ENCODE measurements around the gene ENTREP3. TPM values are rescaled to one million over a fixed set of nuclear protein-coding genes. Genes with fewer than 3 reads are reported as not detected.

ENTREP3 gene
- total RNA-seq, 1 experiment from 2014 or later: 11.4 TPM

- DNase-seq (ENCODE audit: low spot score): peak; percentile 42
Observed at GRCh38 chr1:155277902-155278688, 22.8 kb upstream of the ENTREP3 start.

GRCh38 chr1:155277070-155277901, 22.0 kb upstream of the ENTREP3 start, which contains the start of gene HCN3:
HCN3 (plus strand) TSS chr1:155277463; CDS start chr1:155277591, 128 bp downstream.
- peak; percentile 95 for DNase-seq (ENCODE audit: low spot score)

- peak; percentile 86 for DNase-seq (ENCODE audit: low spot score)
Observed at GRCh38 chr1:155273343-155274245, 18.3 kb upstream of the ENTREP3 start, which contains the start of gene CLK2. CLK2 (minus strand) TSS chr1:155273504; CDS start chr1:155270977, 2,527 bp downstream.

- peak; percentile 83 for DNase-seq (ENCODE audit: low spot score)
Observed at GRCh38 chr1:155272466-155273342, 17.4 kb upstream of the ENTREP3 start.

GRCh38 chr1:155269381-155269780, 14.1 kb upstream of the ENTREP3 start:
- DNase-seq (ENCODE audit: low spot score): no peak

- no peak for DNase-seq (ENCODE audit: low spot score)
Observed at GRCh38 chr1:155268630-155269029, 13.3 kb upstream of the ENTREP3 start.

GRCh38 chr1:155267373-155267772, 12.1 kb upstream of the ENTREP3 start:
- no peak for DNase-seq (ENCODE audit: low spot score)

- no peak for DNase-seq (ENCODE audit: low spot score)
Observed at GRCh38 chr1:155266553-155266952, 11.3 kb upstream of the ENTREP3 start.

GRCh38 chr1:155263067-155263466, 7.8 kb upstream of the ENTREP3 start:
- no peak for DNase-seq (ENCODE audit: low spot score)

GRCh38 chr1:155261852-155262673, 6.8 kb upstream of the ENTREP3 start, which contains the start of gene SCAMP3:
SCAMP3 (minus strand) TSS chr1:155262360; CDS start chr1:155262151, 209 bp downstream.
- DNase-seq (ENCODE audit: low spot score): peak; percentile 99

GRCh38 chr1:155261493-155261851, 6.2 kb upstream of the ENTREP3 start:
- peak; percentile 40 for DNase-seq (ENCODE audit: low spot score)

- DNase-seq (ENCODE audit: low spot score): no peak
Observed at GRCh38 chr1:155260276-155260675, 5.0 kb upstream of the ENTREP3 start.

- DNase-seq (ENCODE audit: low spot score): no peak
Observed at GRCh38 chr1:155256058-155256852, 972 bp upstream of the ENTREP3 start.

GRCh38 chr1:155254714-155255242, 505 bp downstream of the ENTREP3 start:
- DNase-seq (ENCODE audit: low spot score): peak; percentile 36

GRCh38 chr1:155254228-155254713, 1.0 kb downstream of the ENTREP3 start:
- no peak for DNase-seq (ENCODE audit: low spot score)

- no peak for DNase-seq (ENCODE audit: low spot score)
Observed at GRCh38 chr1:155253797-155254196, 1.5 kb downstream of the ENTREP3 start.

GRCh38 chr1:155253208-155253607, 2.1 kb downstream of the ENTREP3 start:
- no peak for DNase-seq (ENCODE audit: low spot score)

- DNase-seq (ENCODE audit: low spot score): no peak
Observed at GRCh38 chr1:155251566-155251965, 3.7 kb downstream of the ENTREP3 start.

Measured in A172 (cell line).